ENCODE results near the gene ANKS1A.

- TF ChIP-seq CTCF (IDR thresholded peaks at IDR 0.05 in 4 of 5, conservative IDR thresholded peaks at IDR 0.05 in 1 of 5) = no peak
- no peak for TF ChIP-seq POLR2A (IDR thresholded peaks at IDR 0.05)
These were observed 194.5 kb downstream of the ANKS1A start for GRCh38 chr6:35083507-35083906.
